Measurements from ENCODE around the gene IL22RA1.

Gene IL22RA1

DNA sequence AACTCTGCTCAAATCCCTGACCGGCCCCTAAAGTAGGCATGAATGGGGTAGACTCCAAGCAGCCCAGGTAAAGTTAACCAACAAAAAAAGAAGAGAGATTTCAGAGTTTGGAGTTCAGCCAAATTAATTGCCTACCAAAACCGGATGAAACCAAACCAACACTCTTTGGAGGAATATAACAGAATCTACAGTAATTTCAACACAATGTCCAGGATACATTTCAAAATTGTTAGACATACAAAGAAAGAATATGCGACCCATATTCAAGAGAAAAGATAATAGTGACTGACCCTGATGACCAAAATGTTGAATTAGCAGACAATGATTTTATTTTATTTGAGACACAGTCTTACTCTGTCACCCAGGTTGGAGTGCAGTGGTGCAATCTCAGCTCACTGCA lies 12.6 kb downstream of the IL22RA1 start:
- H3K4me3 ChIP-seq (replicated peaks; ENCODE audit: low read depth, low read length), result no peak overlapping the region
- TF ChIP-seq, protein P1, sequence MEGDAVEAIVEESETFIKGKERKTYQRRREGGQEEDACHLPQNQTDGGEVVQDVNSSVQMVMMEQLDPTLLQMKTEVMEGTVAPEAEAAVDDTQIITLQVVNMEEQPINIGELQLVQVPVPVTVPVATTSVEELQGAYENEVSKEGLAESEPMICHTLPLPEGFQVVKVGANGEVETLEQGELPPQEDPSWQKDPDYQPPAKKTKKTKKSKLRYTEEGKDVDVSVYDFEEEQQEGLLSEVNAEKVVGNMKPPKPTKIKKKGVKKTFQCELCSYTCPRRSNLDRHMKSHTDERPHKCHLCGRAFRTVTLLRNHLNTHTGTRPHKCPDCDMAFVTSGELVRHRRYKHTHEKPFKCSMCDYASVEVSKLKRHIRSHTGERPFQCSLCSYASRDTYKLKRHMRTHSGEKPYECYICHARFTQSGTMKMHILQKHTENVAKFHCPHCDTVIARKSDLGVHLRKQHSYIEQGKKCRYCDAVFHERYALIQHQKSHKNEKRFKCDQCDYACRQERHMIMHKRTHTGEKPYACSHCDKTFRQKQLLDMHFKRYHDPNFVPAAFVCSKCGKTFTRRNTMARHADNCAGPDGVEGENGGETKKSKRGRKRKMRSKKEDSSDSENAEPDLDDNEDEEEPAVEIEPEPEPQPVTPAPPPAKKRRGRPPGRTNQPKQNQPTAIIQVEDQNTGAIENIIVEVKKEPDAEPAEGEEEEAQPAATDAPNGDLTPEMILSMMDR (IDR thresholded peaks at IDR 0.05; ENCODE audit: low read depth, low read length, missing control alignments), result no peak
- DNase-seq (ENCODE audit: extremely low read depth, low read depth), result no peak

DNA sequence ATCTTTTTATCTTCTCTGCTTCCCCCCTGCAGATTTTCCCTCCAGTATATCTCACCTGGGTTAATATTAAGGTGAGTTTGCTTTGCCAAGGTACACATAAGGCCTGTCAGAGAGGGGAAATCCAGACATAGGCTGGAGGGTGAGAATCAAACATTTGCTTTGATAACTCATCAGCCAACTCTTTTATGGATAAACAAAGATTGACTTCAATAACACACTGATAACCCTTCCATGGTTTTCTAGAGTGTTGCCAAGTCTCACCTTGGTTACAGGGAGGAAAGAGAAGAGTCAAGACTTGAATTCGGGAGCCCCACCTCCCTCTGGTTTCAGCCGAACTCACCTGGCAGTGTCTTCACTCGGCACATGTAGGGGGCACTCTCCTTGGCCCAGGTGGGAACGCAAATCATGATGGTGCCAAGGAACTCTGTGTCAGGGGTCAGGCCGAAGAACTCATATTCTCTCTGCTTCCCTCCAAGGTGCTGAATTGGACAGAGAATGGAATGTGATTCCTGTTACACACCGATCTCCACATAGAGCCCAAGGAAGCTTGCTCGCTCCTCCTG lies 15.1 kb downstream of the IL22RA1 start:
- DNase-seq (ENCODE audit: extremely low read depth, low read depth), result no peak
- H3K4me3 ChIP-seq (replicated peaks; ENCODE audit: low read depth, low read length), result no peak overlapping the region
- TF ChIP-seq, protein P1 (IDR thresholded peaks at IDR 0.05; ENCODE audit: low read depth, low read length, missing control alignments), result no peak

DNA sequence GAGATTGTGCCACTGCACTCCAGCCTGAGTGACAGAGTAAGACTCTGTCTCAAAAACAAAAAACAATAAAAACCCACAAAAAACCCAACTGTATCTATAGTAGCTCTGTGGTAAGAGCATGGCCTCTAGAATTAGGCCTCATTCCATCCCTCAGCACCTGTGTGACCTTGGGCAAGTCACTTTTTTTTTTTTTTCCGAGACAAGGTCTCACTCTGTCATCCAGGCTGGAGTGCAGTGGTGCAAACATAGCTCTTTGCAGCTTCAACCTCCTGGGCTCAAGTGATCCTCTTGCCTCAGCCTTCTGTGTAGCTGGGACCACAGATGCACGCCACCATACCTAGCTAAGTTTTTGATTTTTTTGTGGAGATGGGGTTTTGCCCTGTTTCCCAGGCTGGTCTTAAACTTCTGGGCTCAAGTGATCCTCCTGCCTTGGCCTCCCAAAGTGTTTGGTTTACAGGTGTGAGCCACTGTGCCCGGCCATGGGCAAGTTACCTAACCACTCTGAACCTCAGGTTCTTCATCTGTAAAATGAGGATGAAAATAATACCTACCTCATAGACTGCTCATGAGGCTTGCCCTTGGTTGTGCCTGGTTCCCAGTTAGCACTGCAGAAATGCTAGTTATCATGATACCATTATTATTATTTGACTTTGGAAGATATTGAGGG lies 15.7 kb downstream of the IL22RA1 start:
- TF ChIP-seq, protein P1 (IDR thresholded peaks at IDR 0.05; ENCODE audit: low read depth, low read length, missing control alignments), result no peak
- no peak overlapping the region for H3K4me3 ChIP-seq (replicated peaks; ENCODE audit: low read depth, low read length)
- DNase-seq (ENCODE audit: extremely low read depth, low read depth), result no peak

DNA sequence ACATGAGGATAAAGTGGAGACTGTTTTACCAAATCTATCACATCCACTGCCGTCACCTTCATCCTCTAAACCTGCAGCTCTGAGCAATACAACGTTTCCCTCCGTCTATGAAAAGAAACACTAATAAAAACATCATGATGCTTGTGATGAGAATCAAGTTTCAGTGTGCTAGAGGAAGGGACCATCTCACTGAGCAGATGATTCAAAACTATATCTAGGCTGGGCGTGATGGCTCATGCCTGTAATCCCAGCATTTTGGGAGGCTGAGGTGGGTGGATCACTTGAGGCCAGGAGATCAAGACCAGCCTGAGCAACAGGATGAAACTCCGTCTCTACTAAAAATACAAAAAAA lies 16.3 kb downstream of the IL22RA1 start:
- DNase-seq (ENCODE audit: extremely low read depth, low read depth), result no peak
- H3K4me3 ChIP-seq (replicated peaks; ENCODE audit: low read depth, low read length), result no peak overlapping the region
- TF ChIP-seq, protein P1 (IDR thresholded peaks at IDR 0.05; ENCODE audit: low read depth, low read length, missing control alignments), result no peak

DNA sequence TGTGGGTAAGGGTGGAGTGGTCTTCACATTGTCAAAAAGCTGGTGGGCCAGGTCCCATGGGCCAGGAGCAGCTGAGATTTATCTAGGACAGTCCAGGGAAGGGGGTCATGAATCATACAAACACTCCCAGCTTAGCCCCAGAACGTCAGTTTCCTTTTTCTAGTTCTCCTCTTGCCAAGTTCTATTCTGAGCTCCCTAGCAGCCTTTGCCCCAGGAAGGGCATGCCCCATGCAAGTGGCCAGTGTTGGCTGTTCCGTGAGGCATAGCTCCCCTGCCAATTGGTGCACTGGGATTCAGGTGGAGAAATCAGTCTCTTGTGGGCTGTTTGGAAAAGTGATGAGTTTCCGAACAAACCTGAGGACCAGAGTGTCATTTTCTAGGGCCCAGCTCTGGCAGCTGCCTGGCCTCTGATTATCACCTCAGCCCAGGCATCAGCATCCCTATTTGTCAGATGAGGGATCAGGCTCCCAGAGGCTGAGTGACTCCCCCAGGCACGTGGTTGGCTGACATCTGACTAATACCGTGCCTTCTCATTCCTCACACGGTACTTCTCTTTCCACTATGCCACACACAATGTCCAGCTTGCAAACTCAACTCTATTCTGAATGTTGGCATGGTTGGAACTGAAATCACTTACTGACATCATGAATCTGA lies 16.8 kb downstream of the IL22RA1 start:
- DNase-seq (ENCODE audit: extremely low read depth, low read depth), result no peak
- TF ChIP-seq, protein P1 (IDR thresholded peaks at IDR 0.05; ENCODE audit: low read depth, low read length, missing control alignments), result no peak
- H3K4me3 ChIP-seq (replicated peaks; ENCODE audit: low read depth, low read length), result no peak overlapping the region

DNA sequence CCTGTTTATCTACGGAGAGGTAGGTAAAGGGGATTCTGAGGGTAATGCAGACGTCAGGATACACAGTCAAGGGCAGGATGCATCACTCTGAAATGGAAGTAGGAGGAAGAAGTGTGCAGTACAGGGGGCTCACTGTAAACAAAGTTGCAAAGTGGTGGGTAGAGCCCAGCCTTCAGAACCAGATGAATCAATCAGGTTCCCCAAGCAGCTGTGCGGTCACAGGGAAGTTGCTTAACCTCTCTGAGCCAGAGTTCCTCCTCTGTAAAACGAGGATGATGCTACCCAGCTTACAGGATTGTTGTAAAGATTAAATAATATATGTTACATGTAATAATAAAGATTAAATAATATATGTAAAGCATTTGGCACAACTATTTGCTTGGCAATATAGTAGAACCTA lies 17.5 kb downstream of the IL22RA1 start:
- H3K4me3 ChIP-seq (replicated peaks; ENCODE audit: low read depth, low read length), result no peak overlapping the region
- TF ChIP-seq, protein P1 (IDR thresholded peaks at IDR 0.05; ENCODE audit: low read depth, low read length, missing control alignments), result no peak
- no peak for DNase-seq (ENCODE audit: extremely low read depth, low read depth)
